Left ventricle myocardium inferior (tissue), 1 donor: ENCODE measurements around the gene RFXANK. TPM values are rescaled to one million over a fixed set of nuclear protein-coding genes. Genes with fewer than 3 reads are reported as not detected.
A peak's percentile ranks its signal among the peaks of the same experiment; 100 is the strongest.

Source experiments
- DNase-seq: peaks from one replicate; pipeline ENCODE4 v3.0.0-alpha.2; 2020
- H3K27ac ChIP-seq: fragments of 200-600 bp; replicated peaks from 2 replicates; pipeline ENCODE4 v1.8.0; 2021
- H3K27me3 ChIP-seq: fragments of 200-600 bp; 2 replicates; pipeline ENCODE4 v1.8.0; 2021; ENCODE audit warnings: low read depth
- H3K36me3 ChIP-seq: fragments of 200-600 bp; 2 replicates; pipeline ENCODE4 v1.8.0; 2021
- H3K4me1 ChIP-seq: fragments of 200-600 bp; 2 replicates; pipeline ENCODE4 v1.8.0; 2021
- H3K4me3 ChIP-seq: fragments of 200-600 bp; 2 replicates; pipeline ENCODE4 v1.8.0; 2021; ENCODE audit warnings: mild to moderate bottlenecking, moderate library complexity
- H3K9me3 ChIP-seq: fragments of 200-600 bp; replicated peaks from 2 replicates; pipeline ENCODE4 v1.8.0; 2021
- CTCF ChIP-seq: fragments of 200-600 bp; IDR thresholded peaks from 2 replicates; pipeline ENCODE4 v1.8.0; 2021; ENCODE audit warnings: antibody characterized with exemption, mild to moderate bottlenecking, borderline replicate concordance
- intact Hi-C: fragments of 100-400 bp; cut with micrococcal nuclease; formaldehyde crosslinking; loops from one replicate; pipeline ENCODE4 v1.11.0; 2022
- total RNA-seq: library from RNA; stranded (reverse); fragmentation: NEBNext Ultra II Directional; extraction: Animal tissue kit (Norgen Biotek cat#: 25700); gene quantifications from one replicate; pipeline ENCODE4 v1.2.1, GENCODE V29; 2021
- donor health status: DM: no; HTN: yes; CAD: no; lungs with severe emphysema.

Gene RFXANK
- total RNA-seq, 1 donor from 2014 or later: 37.2 TPM

DNA sequence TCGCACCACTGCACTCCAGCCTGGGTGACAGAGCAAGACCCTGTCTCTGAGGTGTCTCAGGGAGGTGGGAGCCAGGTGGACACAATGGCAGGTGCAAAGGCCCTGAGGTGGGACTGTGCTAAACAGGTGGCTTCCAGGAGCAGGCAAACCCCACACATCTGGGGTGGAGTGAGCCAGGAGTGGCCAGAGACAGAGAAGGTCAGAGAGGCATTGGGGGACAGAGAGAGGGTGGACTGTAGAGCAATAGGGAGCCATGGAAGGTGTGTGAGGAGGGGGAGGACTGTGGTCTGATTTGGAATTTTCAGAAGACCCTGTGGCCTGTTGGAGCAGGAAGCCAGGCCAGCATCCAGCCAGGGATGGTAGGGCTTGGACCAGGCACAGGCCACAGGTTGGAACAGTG, 26.7 kb upstream of the RFXANK start:
- no peaks in the 10 kb centered on the region for H3K36me3 ChIP-seq
- H3K4me1 ChIP-seq: peaks cover 9% of the 10 kb centered on the region
- no peak for DNase-seq
- no peak for TF ChIP-seq CTCF
- no peaks in the 10 kb centered on the region for H3K27me3 ChIP-seq
- no peaks in the 10 kb centered on the region for H3K9me3 ChIP-seq
- H3K4me3 ChIP-seq: no peak overlapping the region
- intact Hi-C loops: no loop called here
- H3K27ac ChIP-seq: no peak overlapping the region

DNA sequence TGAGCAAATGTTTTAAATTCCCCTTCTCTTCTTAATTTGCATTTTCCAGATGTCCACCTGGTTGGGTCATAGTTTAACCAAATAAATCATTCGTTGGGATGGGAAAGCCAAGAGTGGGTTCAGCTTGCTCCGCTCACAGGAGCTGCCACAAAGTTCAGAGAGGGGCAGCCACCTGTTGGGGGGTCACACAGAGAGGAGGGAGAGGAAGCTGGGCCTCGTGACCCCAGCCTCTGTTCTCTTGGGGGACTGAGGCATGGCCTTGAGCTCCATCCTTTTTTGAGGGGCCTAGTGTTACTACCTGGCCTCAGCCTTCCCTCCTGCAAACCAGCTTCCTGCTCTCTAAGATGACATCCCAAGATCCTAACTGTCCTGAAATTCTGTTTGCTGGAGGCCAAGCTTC, 24.4 kb upstream of the RFXANK start:
- Histone ChIP-seq H3K9me3 (no peaks in the 10 kb centered on the region), H3K27me3 (no peaks in the 10 kb centered on the region), H3K4me3 (no peak overlapping the region), H3K4me1 (peaks cover 12% of the 10 kb centered on the region), H3K27ac (no peak overlapping the region), H3K36me3 (no peaks in the 10 kb centered on the region)
- intact Hi-C loops: no loop called here
- TF ChIP-seq CTCF: no peak
- DNase-seq: no peak

DNA sequence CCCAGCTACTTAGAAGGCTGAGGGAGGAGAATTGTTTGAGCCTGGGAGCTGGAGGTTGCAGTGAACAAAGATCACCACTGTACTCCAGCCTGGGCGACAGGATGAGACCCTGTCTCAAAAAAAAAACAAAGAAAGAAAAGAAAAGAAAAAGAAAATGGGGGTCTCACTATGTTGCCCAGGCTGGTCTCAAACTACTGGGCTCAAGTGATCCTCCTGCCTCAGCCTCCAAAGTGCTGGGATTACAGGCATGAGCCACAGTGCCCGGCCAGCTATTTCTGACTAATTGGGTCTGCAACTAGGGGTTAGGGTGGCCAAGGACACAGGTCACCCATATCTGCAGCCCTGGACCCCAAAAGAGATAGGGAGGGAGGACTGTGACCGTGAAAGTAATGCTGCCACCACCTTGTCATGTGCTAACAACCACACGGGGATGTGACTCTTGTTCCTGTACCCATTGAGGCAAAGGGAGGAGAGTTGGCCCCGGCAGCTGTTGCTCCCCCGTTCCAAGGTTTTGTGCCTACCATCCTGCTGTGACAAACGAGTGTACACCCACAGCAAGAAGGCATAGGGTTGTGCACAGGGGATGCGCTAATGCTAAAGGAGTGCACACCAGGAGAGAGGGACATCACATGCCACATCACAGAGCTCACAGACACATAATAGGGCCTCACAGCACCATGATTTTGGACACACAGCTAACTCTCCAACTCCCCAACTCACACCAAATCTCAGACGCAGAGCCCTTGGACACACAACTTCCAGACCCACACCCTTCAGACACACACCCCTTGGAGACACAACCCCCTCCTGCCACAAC, 22.6 kb upstream of the RFXANK start:
- intact Hi-C loops: no loop called here
- Histone ChIP-seq H3K4me1 (peaks cover 12% of the 10 kb centered on the region), H3K36me3 (no peaks in the 10 kb centered on the region), H3K9me3 (no peaks in the 10 kb centered on the region), H3K27ac (no peak overlapping the region), H3K4me3 (peak overlapping the region; percentile 56), H3K27me3 (no peaks in the 10 kb centered on the region)
- no peak for TF ChIP-seq CTCF
- DNase-seq: no peak

DNA sequence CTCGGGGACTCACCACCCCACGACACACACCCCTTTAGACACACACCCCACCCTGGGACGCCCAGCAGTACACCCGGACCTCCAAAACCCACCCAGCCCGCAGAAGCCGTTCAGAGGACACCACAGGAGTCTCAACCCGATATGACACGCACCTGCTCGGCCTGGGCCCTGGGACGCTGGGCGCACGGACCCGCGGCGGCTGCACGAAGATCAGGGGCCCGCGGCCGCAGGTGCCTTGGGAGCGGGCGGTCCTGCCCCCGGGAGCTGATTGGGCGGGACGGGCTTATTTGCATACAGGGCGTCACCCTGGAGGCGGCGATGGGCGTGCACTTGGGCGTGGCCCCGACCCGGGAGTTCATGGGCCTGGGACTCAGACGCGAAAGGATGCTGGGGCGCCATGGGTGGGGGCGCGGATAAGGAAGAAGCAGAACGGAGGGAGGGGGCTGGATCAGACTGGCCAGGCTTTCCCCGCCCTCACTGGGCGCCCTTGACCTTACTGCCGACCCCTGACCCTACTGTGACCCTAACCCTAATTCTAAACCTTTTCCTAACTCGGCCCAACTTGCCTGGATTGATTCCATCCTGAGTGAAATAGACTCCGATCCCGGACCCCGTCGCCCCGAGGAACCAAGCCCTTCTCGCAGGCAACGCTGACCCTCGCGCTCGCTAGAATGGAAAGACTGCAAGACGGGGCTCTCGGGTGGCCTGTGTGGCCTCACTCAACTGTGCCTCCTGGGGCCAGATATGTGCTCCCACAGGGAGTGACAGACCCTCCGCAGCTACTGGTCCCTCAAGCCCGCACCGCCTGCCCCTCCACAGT, 21.8 kb upstream of the RFXANK start, which contains the start of gene MEF2B:
Gene MEF2B, minus strand, starts transcription at position 211 of the 820 bp plus-strand sequence. CDS start 19,528 bp downstream, outside the sequence.
- Histone ChIP-seq H3K27me3 (no peaks in the 10 kb centered on the region), H3K9me3 (no peaks in the 10 kb centered on the region), H3K27ac (peak within 1 kb of the TSS; percentile 16), H3K36me3 (no peaks in the 10 kb centered on the region), H3K4me1 (peaks cover 12% of the 10 kb centered on the region), H3K4me3 (peak within 1 kb of the TSS; percentile 56)
- DNase-seq: peak; percentile 77
- intact Hi-C loops: no loop called here
- no peak for TF ChIP-seq CTCF

DNA sequence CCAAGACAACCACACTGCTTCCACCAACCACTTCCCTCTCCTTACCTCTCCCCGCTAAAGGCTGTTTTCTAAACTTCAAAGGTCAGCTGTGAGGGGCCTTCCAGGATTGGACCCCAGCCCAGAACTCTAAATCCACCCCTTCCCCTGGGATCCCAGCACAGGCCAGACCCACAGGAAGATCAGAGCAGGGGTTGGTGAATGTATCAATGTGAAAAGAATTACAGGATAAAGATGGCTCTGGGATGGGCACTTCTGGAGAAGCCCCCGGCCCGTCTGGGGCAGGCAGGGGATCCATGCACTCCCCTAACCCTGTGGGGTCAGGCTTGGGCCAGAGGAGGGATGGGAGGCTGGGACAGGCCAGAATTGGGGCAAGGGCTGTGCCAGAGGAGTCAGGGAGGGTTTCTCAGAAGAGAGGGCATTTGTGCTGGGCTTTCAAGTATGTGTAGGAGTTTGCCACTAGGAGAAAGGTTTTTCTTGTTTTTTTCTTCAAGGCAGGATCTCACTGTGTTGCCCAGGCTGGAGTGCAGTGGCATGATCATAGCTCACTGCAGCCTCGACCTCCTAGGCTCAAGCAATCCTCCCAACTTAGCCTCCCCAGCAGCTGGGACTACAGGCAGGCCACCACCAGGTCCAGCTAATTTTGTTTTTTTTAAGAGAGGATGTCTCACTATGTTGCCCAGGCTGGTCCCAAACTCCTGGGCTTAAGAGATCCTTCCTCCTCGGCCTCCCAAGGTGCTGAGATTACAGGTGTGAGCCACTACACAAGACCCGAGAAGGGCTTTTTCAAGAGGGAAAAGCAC, 21.0 kb upstream of the RFXANK start:
- H3K9me3 ChIP-seq: no peaks in the 10 kb centered on the region
- H3K36me3 ChIP-seq: no peaks in the 10 kb centered on the region
- no peaks in the 10 kb centered on the region for H3K27me3 ChIP-seq
- H3K27ac ChIP-seq: peak overlapping the region; percentile 16
- intact Hi-C loops: no loop called here
- peaks cover 12% of the 10 kb centered on the region for H3K4me1 ChIP-seq
- no peak for TF ChIP-seq CTCF
- no peak for DNase-seq
- H3K4me3 ChIP-seq: no peak overlapping the region
